ENCODE measurements around the gene ZNF865.

The ZNF865 gene

GRCh38 chr19:55647732-55648584 is 42.5 kb downstream of the ZNF865 start, which contains the start of gene CCDC106:
Gene CCDC106 (plus strand): TSS chr19:55648212. CDS start chr19:55649047, 835 bp downstream.
- DNase-seq, result peak; percentile 90

DNA sequence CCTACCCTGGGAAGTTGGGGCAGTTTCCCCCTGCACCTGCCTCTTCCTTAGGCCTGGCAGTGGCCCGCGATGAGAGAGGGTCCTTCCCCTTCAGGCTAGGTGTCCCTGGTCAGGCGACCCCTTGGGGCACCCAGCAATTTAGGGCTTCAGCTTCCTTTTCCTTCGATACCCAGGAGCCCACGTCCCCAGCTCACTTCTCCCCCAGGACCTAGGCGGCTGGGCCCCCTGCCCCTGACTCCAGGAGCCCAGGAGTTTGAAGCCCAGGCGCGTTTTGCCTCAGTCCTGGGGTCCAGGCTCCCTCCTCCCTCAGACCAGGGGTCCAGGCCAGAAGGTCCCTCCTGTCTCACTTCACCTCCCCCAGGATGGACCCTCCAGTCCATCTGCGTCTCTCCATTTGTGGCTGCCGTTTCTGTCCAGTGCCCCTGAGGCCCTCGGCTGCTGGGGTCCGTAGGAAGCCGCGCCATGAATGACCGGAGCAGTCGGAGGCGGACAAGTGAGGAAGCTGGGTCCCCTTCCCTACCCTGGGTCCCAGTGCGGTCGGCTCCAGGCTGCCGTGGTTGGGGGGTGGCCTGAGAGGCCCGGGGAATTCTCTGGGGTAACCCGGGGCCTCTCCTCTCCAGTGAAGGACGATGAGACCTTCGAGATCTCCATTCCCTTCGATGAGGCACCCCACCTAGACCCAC is 43.3 kb downstream of the ZNF865 start:
- DNase-seq, result peak; percentile 44

GRCh38 chr19:55649268-55650125 is 44.0 kb downstream of the ZNF865 start:
- no peak for DNase-seq

DNA sequence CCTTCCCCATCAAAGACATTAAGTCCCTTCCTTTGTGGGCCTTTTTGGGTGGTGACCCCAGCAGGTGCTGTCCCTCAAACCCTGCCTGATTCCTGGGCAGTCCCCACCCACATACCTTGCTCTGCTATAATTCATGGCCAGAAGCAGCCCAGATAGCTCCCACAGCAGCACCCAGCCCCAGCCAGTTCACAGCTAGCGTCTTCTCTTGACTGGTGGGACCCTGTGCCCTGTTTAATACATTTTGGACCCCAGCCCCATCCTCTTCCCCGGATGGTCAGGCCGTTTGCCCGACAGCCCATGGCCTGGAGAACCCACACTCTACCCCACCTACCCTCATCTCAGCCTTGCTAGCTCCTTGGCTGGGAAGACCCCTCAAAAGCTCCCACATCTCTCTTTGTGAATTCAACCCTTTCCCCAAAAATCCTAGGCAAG is 44.7 kb downstream of the ZNF865 start:
- DNase-seq, result peak; percentile 22

DNA sequence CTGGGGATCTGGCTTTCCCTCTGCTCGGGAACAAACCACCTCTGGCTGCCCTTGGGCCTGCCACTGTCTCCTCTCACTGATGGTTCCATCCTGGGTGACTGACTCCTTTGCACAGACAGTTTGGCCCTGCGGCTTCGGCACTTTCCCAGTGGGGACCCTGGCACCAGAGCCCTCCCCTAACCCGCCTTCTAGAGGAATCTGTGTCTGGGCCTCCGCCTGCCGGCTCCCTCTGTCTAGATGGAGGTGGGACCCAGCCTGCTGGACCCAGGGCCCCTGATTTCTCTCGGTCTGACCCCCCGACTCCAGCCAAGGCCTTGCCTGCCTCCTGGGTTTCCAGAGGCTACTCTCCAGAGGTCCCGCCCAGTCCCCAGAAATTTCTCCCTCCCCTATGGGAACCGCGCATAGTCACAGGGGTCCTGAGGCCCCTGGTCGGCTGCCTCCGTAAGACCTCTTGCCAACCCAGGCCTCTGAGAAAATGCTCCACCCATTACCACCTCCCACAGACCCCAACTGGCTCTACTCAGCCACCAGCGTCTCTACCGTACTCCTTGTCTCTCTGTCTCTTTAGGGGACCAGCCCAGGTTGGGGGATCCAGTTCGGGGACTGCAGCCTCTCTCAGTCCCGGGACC is 45.3 kb downstream of the ZNF865 start:
- DNase-seq, result no peak

GRCh38 chr19:55651236-55651635 is 45.8 kb downstream of the ZNF865 start:
- DNase-seq, result no peak

- no peak for DNase-seq
These were observed 47.1 kb downstream of the ZNF865 start for GRCh38 chr19:55652311-55653128.

- peak; percentile 99 for DNase-seq
These were observed 48.3 kb downstream of the ZNF865 start for GRCh38 chr19:55653651-55654322.

- no peak for DNase-seq
These were observed 48.9 kb downstream of the ZNF865 start for GRCh38 chr19:55654323-55654867.

DNA sequence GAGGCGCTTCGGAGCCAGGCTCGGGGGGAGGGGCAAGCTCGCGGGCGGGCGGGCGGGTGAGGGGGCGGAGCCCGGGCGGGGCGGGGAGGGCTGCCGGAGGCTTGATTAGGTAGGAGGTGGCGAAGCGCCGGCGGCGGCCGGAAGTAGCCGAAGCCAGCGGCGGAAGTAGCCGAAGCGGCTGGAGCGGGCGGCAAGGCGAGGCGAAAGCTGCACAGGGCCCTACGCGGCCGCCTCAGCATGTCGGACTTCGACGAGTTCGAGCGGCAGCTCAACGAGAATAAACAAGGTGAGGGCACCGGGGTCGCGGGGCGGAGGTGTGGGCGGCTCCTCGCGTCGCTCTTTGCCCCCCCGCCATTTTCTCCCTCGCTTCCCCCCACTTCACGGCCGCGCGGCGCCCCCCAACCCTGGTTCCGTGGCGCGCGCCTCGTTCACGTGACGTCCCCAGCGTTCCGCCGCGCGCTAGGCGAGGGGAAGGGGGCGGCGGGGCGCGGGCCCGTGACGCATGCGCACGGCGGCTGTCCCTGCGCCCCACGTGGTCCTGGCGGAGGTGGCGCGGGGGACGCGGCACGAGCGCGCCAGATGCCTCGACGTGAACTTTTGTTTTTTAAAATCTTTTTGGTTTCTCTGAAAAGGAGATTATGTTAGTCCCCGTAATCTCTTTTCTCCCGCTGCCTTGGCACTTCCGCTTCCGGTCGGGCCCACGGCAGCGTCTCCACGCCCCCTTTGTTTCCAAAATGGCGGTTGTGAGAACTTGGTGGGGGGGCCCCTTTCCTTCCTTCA is 49.6 kb downstream of the ZNF865 start, which contains the start of gene U2AF2:
TSS of gene U2AF2 (plus strand) at position 168 of the 780 bp plus-strand sequence. CDS start at position 238, 70 bp downstream.
- DNase-seq, result peak; percentile 99

GRCh38 chr19:55655648-55656040 is 50.2 kb downstream of the ZNF865 start:
- DNase-seq, result no peak

GRCh38 chr19:55656552-55656951 is 51.1 kb downstream of the ZNF865 start:
- no peak for DNase-seq

GRCh38 chr19:55656988-55657747 is 51.7 kb downstream of the ZNF865 start:
- DNase-seq, result no peak

DNA sequence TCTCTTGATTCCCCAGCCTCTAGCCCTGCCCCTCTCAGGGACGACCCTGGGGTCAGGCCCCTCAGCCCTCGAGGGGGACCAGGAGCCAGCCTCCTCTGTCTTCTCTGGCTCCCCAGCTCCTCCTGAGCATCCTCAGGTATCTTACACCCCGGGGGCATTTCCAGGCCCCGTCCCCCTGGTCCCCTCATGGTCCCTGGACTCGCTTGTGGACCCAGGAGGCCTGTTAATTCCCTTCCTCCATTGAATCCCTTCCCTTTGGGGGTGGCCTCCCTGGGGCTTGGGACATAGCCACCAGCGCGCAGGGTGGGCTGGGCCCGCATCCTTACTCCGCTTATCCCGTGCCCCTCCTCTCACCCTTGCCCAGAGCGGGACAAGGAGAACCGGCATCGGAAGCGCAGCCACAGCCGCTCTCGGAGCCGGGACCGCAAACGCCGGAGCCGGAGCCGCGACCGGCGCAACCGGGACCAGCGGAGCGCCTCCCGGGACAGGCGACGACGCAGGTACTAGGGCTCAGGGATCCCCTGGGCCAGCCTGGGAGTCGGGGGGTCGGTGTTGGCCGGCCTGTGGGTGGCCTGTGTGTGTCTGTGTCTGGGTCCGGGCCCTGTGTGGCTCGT is 53.5 kb downstream of the ZNF865 start:
- DNase-seq, result no peak

DNA sequence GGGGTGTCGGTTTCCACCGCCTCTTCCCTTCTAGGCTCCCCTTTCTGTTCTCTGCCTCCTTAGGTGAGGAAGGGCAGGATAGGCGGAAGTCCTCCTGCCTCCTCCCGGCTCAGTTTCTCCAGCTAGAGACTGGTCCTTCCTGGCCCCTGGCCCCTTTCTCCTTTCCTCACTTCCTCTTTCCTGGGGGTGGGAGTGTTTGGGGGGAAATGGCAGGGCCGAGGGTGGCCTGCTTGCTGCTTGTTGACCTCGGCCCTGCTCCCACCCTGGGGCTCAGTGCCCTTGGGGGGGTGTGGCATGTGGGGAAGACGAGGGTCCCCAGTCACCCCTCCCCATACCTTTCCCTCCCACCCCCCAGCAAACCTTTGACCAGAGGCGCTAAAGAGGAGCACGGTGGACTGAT is 54.4 kb downstream of the ZNF865 start:
- no peak for DNase-seq

DNA sequence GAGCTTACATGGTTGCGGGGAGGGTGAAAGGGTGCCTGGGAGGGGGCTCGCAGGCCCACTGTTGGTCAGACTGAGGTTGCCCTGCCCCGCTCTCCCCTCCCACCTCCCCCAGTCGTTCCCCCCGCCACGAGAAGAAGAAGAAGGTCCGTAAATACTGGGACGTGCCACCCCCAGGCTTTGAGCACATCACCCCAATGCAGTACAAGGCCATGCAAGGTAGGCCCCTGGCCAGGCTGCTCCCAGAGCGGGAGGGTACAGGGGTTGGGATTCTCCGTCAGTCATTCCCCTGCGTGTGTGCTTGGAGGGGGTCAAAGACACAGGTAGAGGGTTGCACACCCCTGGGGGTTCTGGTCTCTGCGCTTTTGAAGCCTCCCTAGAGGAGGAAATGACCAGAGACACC is 55.0 kb downstream of the ZNF865 start:
- no peak for DNase-seq

GRCh38 chr19:55660991-55661390 is 55.5 kb downstream of the ZNF865 start:
- DNase-seq, result no peak

DNA sequence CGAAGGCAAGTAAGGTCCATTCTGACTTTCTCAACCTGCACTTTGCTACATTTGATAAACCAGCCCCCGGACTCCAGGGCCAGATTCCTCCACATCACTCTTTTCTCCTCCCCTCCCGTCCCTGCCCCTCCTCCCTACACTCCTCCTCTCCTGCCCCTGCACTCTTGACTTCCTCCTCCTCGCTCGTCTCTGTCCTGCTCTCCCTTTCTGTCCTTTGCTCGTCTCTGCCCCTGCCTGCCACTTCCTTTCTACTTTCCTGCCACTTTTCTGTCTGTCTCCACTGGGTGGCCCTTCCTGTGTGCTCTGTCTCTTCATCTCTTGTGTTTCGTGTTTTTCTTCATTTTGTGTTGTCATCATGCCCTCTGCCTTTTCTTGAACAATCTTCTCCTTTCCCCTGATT is 56.4 kb downstream of the ZNF865 start:
- DNase-seq, result no peak
